ENCODE results near the gene KRT81.

The KRT81 gene

GRCh38 chr12:52327052-52327829 is 35.9 kb upstream of the KRT81 start:
- H3K27ac Mint-ChIP-seq = no peak overlapping the region
- no peak overlapping the region for H3K4me3 Mint-ChIP-seq
- H3K27me3 Mint-ChIP-seq (ENCODE audit: low read depth) = peaks cover 36% of the 10 kb centered on the region
- TF ChIP-seq, protein P1, sequence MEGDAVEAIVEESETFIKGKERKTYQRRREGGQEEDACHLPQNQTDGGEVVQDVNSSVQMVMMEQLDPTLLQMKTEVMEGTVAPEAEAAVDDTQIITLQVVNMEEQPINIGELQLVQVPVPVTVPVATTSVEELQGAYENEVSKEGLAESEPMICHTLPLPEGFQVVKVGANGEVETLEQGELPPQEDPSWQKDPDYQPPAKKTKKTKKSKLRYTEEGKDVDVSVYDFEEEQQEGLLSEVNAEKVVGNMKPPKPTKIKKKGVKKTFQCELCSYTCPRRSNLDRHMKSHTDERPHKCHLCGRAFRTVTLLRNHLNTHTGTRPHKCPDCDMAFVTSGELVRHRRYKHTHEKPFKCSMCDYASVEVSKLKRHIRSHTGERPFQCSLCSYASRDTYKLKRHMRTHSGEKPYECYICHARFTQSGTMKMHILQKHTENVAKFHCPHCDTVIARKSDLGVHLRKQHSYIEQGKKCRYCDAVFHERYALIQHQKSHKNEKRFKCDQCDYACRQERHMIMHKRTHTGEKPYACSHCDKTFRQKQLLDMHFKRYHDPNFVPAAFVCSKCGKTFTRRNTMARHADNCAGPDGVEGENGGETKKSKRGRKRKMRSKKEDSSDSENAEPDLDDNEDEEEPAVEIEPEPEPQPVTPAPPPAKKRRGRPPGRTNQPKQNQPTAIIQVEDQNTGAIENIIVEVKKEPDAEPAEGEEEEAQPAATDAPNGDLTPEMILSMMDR (IDR thresholded peaks at IDR 0.05; ENCODE audit: unreplicated experiment in 3 of 3) = peak; percentile 57 to 69 (median 63)
- H3K9me3 Mint-ChIP-seq = no peaks in the 10 kb centered on the region
- H3K4me1 Mint-ChIP-seq = no peaks in the 10 kb centered on the region
- H3K36me3 Mint-ChIP-seq (ENCODE audit: low read depth) = no peaks in the 10 kb centered on the region

GRCh38 chr12:52324153-52324444 is 32.8 kb upstream of the KRT81 start:
- TF ChIP-seq, protein P1 (IDR thresholded peaks at IDR 0.05; ENCODE audit: unreplicated experiment in 3 of 3) = no peak

GRCh38 chr12:52323416-52324152 is 32.2 kb upstream of the KRT81 start:
- H3K4me3 Mint-ChIP-seq = no peak overlapping the region
- no peaks in the 10 kb centered on the region for H3K9me3 Mint-ChIP-seq
- TF ChIP-seq, protein P1 (IDR thresholded peaks at IDR 0.05; ENCODE audit: unreplicated experiment in 3 of 3) = no peak
- no peaks in the 10 kb centered on the region for H3K36me3 Mint-ChIP-seq (ENCODE audit: low read depth)
- peaks cover 60% of the 10 kb centered on the region for H3K27me3 Mint-ChIP-seq (ENCODE audit: low read depth)
- H3K27ac Mint-ChIP-seq = no peak overlapping the region
- no peaks in the 10 kb centered on the region for H3K4me1 Mint-ChIP-seq

More at GRCh38 chr12:52324153-52324444, 32.8 kb upstream of the KRT81 start:
- H3K9me3 Mint-ChIP-seq = no peaks in the 10 kb centered on the region
- no peaks in the 10 kb centered on the region for H3K4me1 Mint-ChIP-seq
- no peak overlapping the region for H3K27ac Mint-ChIP-seq
- H3K4me3 Mint-ChIP-seq = no peak overlapping the region
- no peaks in the 10 kb centered on the region for H3K36me3 Mint-ChIP-seq (ENCODE audit: low read depth)
- H3K27me3 Mint-ChIP-seq (ENCODE audit: low read depth) = peaks cover 59% of the 10 kb centered on the region

DNA sequence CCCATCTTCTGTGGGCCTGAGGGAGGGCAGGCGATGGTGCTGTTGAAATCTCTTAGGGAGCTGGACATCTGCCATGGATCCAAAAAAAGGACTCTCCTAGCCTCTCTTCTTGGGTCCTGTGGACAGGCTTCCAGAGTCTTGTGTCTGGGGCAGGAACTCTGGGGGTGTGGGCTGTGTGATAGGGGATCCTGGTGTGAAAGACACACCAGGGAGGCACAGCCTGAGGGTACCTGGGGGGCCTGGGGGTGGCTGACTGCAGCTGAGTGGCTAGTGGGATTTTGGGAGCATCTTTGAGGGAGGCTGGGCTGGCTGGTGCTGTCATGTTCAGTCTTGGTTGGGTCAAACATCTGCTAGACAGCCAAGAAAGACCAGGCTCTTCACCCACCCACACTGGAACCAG is 31.7 kb upstream of the KRT81 start:
- Mint-ChIP-seq H3K4me3 (no peak overlapping the region), H3K4me1 (no peaks in the 10 kb centered on the region), H3K9me3 (no peaks in the 10 kb centered on the region), H3K27ac (no peak overlapping the region), H3K36me3 (ENCODE audit: low read depth) (no peaks in the 10 kb centered on the region), H3K27me3 (ENCODE audit: low read depth) (peaks cover 60% of the 10 kb centered on the region)
- TF ChIP-seq, protein P1 (IDR thresholded peaks at IDR 0.05; ENCODE audit: unreplicated experiment in 3 of 3) = no peak

DNA sequence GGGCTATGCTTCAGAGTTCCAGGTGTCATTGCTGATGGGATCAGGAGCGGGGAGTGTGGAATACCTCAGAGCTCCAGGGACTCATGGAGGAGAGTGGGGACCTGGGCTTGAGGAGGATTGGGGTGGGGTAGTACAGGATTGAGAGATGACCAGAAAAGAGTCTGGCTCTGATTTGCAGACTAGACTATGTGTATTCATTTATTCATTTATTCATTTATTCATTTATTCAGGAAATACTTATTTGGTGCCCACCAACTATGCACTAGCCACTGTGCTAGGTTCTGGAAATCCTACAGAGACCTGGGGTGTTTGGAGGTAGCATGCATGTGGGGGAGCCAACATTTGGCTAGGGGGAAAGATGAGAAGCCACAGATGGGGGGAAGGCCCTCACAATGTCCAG is 30.7 kb upstream of the KRT81 start:
- Mint-ChIP-seq H3K4me3 (no peak overlapping the region), H3K9me3 (no peaks in the 10 kb centered on the region), H3K4me1 (no peaks in the 10 kb centered on the region), H3K27me3 (ENCODE audit: low read depth) (peaks cover 57% of the 10 kb centered on the region), H3K27ac (no peak overlapping the region), H3K36me3 (ENCODE audit: low read depth) (no peaks in the 10 kb centered on the region)
- TF ChIP-seq, protein P1 (IDR thresholded peaks at IDR 0.05; ENCODE audit: unreplicated experiment in 3 of 3) = no peak

All from nephron (organoid).